ENCODE data around the gene KCNQ5.

The KCNQ5 gene

DNA sequence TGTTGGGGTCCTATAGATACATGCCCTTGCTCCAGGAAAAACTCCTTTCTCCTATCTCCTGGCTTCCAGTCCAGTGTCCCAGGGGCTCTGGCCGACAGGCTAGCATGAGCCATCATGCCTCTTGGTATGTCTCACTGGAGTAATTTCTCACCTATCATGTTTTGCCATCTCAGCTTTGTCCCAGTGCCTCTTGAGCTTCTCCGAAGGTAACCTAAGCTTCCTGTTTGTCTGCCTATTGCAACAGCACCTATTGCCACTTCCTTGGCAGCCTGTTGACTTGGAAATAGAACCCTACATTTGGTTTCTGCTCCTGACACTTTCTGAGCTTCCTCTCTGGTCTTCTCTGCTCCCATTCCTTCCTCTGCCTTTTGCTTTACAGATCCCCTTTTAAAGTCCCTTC, 197.7 kb downstream of the KCNQ5 start:
- H3K4me3 ChIP-seq (ENCODE audit: low read depth, low read length) = no peak overlapping the region
- no peak for DNase-seq (ENCODE audit: low read depth)
- TF ChIP-seq, protein P1, sequence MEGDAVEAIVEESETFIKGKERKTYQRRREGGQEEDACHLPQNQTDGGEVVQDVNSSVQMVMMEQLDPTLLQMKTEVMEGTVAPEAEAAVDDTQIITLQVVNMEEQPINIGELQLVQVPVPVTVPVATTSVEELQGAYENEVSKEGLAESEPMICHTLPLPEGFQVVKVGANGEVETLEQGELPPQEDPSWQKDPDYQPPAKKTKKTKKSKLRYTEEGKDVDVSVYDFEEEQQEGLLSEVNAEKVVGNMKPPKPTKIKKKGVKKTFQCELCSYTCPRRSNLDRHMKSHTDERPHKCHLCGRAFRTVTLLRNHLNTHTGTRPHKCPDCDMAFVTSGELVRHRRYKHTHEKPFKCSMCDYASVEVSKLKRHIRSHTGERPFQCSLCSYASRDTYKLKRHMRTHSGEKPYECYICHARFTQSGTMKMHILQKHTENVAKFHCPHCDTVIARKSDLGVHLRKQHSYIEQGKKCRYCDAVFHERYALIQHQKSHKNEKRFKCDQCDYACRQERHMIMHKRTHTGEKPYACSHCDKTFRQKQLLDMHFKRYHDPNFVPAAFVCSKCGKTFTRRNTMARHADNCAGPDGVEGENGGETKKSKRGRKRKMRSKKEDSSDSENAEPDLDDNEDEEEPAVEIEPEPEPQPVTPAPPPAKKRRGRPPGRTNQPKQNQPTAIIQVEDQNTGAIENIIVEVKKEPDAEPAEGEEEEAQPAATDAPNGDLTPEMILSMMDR (IDR thresholded peaks at IDR 0.05; ENCODE audit: low read depth, low read length, missing control alignments) = no peak
- in situ Hi-C loops (cut with HindIII; ENCODE audit: low sequenced_read_pairs) = no loop called here

DNA sequence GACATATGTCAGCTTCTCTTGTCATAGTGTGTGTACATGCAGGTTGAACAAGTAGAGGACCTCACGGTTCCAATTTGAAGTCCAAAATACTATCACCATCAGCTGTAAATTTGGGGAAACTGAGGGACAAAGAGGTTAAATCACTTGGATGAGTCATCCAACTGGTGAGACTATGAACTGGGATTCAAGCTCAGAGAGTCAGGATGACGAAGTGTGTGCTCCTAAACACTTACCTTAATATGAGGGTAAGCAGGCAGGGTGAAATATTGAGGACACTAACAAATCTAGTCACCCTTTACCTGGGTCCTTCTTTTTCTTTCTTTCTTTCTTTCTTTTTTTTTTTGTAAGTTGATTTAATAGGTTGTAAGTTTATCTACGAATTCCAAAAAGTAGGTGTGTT, 198.3 kb downstream of the KCNQ5 start:
- in situ Hi-C loops (cut with HindIII; ENCODE audit: low sequenced_read_pairs) = no loop called here
- DNase-seq (ENCODE audit: low read depth) = no peak
- no peak overlapping the region for H3K4me3 ChIP-seq (ENCODE audit: low read depth, low read length)
- TF ChIP-seq, protein P1 (IDR thresholded peaks at IDR 0.05; ENCODE audit: low read depth, low read length, missing control alignments) = no peak

DNA sequence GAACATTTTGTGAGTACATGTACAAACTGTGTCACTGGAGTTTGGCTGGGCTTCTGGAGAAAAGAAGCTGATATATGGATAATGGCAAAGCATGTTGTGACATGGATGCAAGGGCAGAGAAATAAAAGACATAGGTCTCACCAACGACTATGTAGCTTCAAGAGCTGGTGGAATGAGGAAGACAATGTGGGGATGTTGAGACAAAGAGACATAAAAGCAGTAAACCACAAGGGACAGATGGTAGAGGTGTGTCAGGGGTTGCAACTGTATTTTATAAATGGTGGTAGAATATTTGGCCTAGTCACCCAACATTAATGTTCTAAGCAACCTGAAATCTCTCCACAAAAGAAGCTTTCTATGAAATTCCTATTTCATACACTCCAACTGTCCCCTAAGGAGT, 199.0 kb downstream of the KCNQ5 start:
- TF ChIP-seq, protein P1 (IDR thresholded peaks at IDR 0.05; ENCODE audit: low read depth, low read length, missing control alignments) = no peak
- DNase-seq (ENCODE audit: low read depth) = no peak
- H3K4me3 ChIP-seq (ENCODE audit: low read depth, low read length) = no peak overlapping the region
- in situ Hi-C loops (cut with HindIII; ENCODE audit: low sequenced_read_pairs) = no loop called here

DNA sequence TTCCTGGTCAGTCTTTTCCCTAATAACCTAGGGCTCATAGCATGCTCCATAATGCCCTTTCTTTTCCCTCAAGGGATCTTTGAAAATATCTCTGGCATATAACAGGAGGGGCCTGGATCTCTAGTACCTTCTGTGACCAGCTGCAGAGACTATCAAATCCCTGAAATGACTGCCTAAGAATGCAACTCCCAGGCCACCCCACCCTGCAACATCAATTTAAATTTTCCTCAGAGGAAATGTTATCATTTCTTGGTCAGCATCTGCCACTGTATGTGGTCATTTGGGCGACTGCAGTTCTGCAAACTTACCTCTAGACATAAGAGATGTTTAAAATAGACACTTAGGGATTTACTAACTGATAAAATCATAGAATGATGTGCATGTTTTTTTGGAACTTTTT, 200.2 kb downstream of the KCNQ5 start:
- DNase-seq (ENCODE audit: low read depth) = no peak
- in situ Hi-C loops (cut with HindIII; ENCODE audit: low sequenced_read_pairs) = no loop called here
- H3K4me3 ChIP-seq (ENCODE audit: low read depth, low read length) = no peak overlapping the region
- TF ChIP-seq, protein P1 (IDR thresholded peaks at IDR 0.05; ENCODE audit: low read depth, low read length, missing control alignments) = no peak

DNA sequence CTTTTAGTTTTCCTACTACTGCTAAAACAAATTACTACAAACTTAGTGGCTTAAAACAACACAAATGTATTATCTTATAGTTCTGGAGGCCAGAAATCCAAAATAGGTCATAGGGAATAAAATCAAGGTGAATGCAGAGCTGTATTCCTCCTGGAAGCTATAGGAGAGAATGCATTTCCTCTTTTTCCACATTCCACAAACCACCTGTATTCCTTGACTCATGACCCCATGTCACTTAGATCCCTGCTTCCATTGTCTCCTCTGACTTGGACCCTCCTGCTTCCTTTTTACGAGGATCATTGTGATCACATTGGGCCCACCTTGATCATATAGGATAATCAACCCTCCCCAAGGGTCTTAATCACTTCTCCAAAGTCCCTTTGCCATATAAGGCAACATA, 200.8 kb downstream of the KCNQ5 start:
- in situ Hi-C loops (cut with HindIII; ENCODE audit: low sequenced_read_pairs) = no loop called here
- TF ChIP-seq, protein P1 (IDR thresholded peaks at IDR 0.05; ENCODE audit: low read depth, low read length, missing control alignments) = no peak
- no peak for DNase-seq (ENCODE audit: low read depth)
- no peak overlapping the region for H3K4me3 ChIP-seq (ENCODE audit: low read depth, low read length)

DNA sequence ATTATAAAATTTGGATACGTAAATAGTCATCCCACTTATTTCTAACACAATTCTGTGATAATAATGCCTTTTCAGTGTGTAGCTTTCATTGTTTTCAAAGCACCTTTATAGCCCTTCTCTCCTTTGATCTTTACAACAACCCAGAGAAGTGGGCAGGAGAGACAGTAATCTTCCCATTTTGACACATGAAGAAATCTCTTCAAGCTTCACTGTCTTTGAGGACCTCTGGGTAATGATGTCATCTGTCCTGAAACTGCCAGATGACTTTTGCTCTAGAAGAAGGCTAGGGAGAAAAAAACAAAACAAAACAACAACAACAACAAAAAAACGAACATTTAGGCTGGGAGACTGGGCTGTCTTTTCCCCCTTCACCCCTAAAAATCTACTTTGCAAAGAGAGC, 203.0 kb downstream of the KCNQ5 start:
- TF ChIP-seq, protein P1 (IDR thresholded peaks at IDR 0.05; ENCODE audit: low read depth, low read length, missing control alignments) = no peak
- no peak overlapping the region for H3K4me3 ChIP-seq (ENCODE audit: low read depth, low read length)
- no peak for DNase-seq (ENCODE audit: low read depth)
- in situ Hi-C loops (cut with HindIII; ENCODE audit: low sequenced_read_pairs) = no loop called here

Data from astrocyte of the cerebellum (primary cell).